Measurements from ENCODE around the gene EHD4.
A peak's percentile ranks its signal among the peaks of the same experiment; 100 is the strongest.

The EHD4 gene

GRCh38 chr15:41933771-41934170 is 38.6 kb downstream of the EHD4 start:
- no peak for DNase-seq

GRCh38 chr15:41933326-41933725 is 39.0 kb downstream of the EHD4 start:
- DNase-seq: no peak

- DNase-seq: no peak
Measured at GRCh38 chr15:41932511-41933289, 39.7 kb downstream of the EHD4 start.

GRCh38 chr15:41932101-41932500 is 40.3 kb downstream of the EHD4 start:
- no peak for DNase-seq

- no peak for DNase-seq
Measured at GRCh38 chr15:41930867-41931222, 41.5 kb downstream of the EHD4 start.

GRCh38 chr15:41930221-41930866 is 42.0 kb downstream of the EHD4 start:
- DNase-seq: no peak

- DNase-seq: peak; percentile 36
Measured at GRCh38 chr15:41928637-41929620, 43.4 kb downstream of the EHD4 start.

- no peak for DNase-seq
Measured at GRCh38 chr15:41928100-41928499, 44.3 kb downstream of the EHD4 start.

GRCh38 chr15:41927536-41927935 is 44.8 kb downstream of the EHD4 start:
- no peak for DNase-seq

- no peak for DNase-seq
Measured at GRCh38 chr15:41926185-41927056, 45.9 kb downstream of the EHD4 start.

- no peak for DNase-seq
Measured at GRCh38 chr15:41925086-41925608, 47.2 kb downstream of the EHD4 start.

GRCh38 chr15:41923401-41923997 is 48.9 kb downstream of the EHD4 start:
- DNase-seq: no peak

GRCh38 chr15:41922353-41922752 is 50.0 kb downstream of the EHD4 start:
- DNase-seq: no peak

- DNase-seq: no peak
Measured at GRCh38 chr15:41921639-41922038, 50.7 kb downstream of the EHD4 start.

GRCh38 chr15:41921167-41921566 is 51.2 kb downstream of the EHD4 start:
- DNase-seq: no peak

- DNase-seq: no peak
Measured at GRCh38 chr15:41919954-41920538, 52.3 kb downstream of the EHD4 start.

GRCh38 chr15:41919201-41919820 is 53.0 kb downstream of the EHD4 start:
- no peak for DNase-seq

- DNase-seq: no peak
Measured at GRCh38 chr15:41918506-41919126, 53.7 kb downstream of the EHD4 start.

- no peak for DNase-seq
Measured at GRCh38 chr15:41917767-41918430, 54.5 kb downstream of the EHD4 start.
